Glutamatergic neuron (in vitro differentiated cells): ENCODE data around the gene RHOT2. TPM values are rescaled to one million over a fixed set of nuclear protein-coding genes. Genes with fewer than 3 reads are reported as not detected.

ENCODE experiments used
- DNase-seq: peaks from one replicate; pipeline ENCODE4 v3.0.0; 2022
- H3K27ac Mint-ChIP-seq: one replicate; pipeline ENCODE4 v1.8.0; 2020; ENCODE audit warnings: mild to moderate bottlenecking, mixed read lengths, inconsistent platforms; ENCODE audit not compliant: unreplicated experiment
- H3K27me3 Mint-ChIP-seq: one replicate; pipeline ENCODE4 v1.8.0; 2020; ENCODE audit warnings: mild to moderate bottlenecking, moderate library complexity, mixed read lengths, inconsistent platforms; ENCODE audit not compliant: unreplicated experiment
- H3K36me3 Mint-ChIP-seq: one replicate; pipeline ENCODE4 v1.8.0; 2020; ENCODE audit warnings: mild to moderate bottlenecking, mixed read lengths, inconsistent platforms; ENCODE audit not compliant: unreplicated experiment
- H3K4me1 Mint-ChIP-seq: one replicate; pipeline ENCODE4 v1.8.0; 2020; ENCODE audit warnings: mild to moderate bottlenecking, low read depth, mixed read lengths, inconsistent platforms; ENCODE audit not compliant: unreplicated experiment
- H3K4me3 Mint-ChIP-seq: one replicate; pipeline ENCODE4 v1.8.0; 2020; ENCODE audit warnings: mild to moderate bottlenecking, mixed read lengths, inconsistent platforms; ENCODE audit not compliant: unreplicated experiment
- H3K9me3 Mint-ChIP-seq: one replicate; pipeline ENCODE4 v1.8.0; 2020; ENCODE audit warnings: mild to moderate bottlenecking, moderate library complexity, mixed read lengths, inconsistent platforms; ENCODE audit not compliant: unreplicated experiment
- total RNA-seq: library from RNA; stranded (reverse); fragmentation: NEBNext Ultra II Directional; extraction: Animal tissue kit (Norgen Biotek cat#: 25700); gene quantifications from one replicate; pipeline ENCODE4 v1.2.1, GENCODE V29; 2021; ENCODE audit not compliant: unreplicated experiment
- TF ChIP-seq, protein P1 (sequence below): fragments of 200-600 bp; sonication (generic); IDR thresholded peaks from one replicate; pipeline ENCODE4 v1.5.0; 2021; ENCODE audit not compliant: partially characterized antibody, unreplicated experiment

RHOT2 gene
- total RNA-seq, 1 donor from 2014 or later: 208 TPM

DNA sequence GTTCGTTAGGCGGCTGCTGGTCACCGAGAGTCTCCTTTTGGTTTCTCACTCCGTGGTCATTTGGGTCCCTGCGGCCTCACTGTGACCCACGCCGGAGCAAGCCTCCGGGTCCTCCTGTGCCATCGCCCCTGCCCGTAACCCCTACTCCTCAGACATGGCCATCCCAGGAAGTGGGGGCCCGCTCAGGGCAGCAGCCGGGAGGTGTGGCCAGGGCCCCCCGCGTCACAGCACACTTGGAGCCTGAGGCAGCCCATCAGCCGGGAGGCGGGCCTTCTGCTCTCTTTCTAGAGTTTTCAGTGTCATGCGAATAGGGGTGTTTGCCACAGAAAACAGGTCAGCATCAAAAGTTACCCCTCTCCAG lies 45.0 kb upstream of the RHOT2 start:
- Mint-ChIP-seq H3K27ac (no peak overlapping the region), H3K4me3 (no peak overlapping the region), H3K36me3 (peaks cover 4% of the 10 kb centered on the region), H3K27me3 (peaks cover 9% of the 10 kb centered on the region), H3K9me3 (peaks cover 8% of the 10 kb centered on the region), H3K4me1 (peaks cover 26% of the 10 kb centered on the region)
- TF ChIP-seq, protein P1, sequence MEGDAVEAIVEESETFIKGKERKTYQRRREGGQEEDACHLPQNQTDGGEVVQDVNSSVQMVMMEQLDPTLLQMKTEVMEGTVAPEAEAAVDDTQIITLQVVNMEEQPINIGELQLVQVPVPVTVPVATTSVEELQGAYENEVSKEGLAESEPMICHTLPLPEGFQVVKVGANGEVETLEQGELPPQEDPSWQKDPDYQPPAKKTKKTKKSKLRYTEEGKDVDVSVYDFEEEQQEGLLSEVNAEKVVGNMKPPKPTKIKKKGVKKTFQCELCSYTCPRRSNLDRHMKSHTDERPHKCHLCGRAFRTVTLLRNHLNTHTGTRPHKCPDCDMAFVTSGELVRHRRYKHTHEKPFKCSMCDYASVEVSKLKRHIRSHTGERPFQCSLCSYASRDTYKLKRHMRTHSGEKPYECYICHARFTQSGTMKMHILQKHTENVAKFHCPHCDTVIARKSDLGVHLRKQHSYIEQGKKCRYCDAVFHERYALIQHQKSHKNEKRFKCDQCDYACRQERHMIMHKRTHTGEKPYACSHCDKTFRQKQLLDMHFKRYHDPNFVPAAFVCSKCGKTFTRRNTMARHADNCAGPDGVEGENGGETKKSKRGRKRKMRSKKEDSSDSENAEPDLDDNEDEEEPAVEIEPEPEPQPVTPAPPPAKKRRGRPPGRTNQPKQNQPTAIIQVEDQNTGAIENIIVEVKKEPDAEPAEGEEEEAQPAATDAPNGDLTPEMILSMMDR: no peak
- DNase-seq: no peak

DNA sequence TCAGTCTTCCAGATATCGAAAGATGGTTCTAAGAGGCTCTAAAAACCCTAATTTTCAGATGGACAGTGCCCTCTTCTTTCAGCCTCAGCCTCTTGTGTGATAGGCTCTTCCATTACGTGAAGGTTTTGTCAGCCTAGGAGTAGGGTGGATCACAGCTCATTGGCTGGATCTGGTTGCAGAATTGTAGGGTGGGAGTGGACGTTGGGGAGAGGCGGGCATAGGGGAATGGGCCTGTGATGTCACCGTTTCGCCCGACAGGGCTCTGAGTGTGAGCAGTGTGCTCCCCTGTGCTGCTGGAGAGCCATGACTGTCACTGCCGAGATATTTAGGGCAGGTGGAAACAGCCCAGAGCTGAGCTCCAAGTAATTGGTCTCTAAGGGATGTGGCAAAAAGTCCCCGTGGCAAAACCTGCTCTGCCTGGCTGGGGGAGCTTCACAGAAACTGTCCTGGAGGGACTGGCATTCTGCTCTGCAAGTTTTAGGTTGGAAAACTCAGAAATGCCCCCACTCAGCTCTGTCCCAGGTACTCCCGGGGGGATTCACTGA lies 43.3 kb upstream of the RHOT2 start:
- peak overlapping the region; percentile 62 for H3K27ac Mint-ChIP-seq
- no peaks in the 10 kb centered on the region for H3K36me3 Mint-ChIP-seq
- no peak for DNase-seq
- H3K4me1 Mint-ChIP-seq: peaks cover 35% of the 10 kb centered on the region
- peaks cover 19% of the 10 kb centered on the region for H3K27me3 Mint-ChIP-seq
- TF ChIP-seq, protein P1: no peak
- H3K4me3 Mint-ChIP-seq: peak overlapping the region; percentile 75
- H3K9me3 Mint-ChIP-seq: peaks cover 15% of the 10 kb centered on the region

DNA sequence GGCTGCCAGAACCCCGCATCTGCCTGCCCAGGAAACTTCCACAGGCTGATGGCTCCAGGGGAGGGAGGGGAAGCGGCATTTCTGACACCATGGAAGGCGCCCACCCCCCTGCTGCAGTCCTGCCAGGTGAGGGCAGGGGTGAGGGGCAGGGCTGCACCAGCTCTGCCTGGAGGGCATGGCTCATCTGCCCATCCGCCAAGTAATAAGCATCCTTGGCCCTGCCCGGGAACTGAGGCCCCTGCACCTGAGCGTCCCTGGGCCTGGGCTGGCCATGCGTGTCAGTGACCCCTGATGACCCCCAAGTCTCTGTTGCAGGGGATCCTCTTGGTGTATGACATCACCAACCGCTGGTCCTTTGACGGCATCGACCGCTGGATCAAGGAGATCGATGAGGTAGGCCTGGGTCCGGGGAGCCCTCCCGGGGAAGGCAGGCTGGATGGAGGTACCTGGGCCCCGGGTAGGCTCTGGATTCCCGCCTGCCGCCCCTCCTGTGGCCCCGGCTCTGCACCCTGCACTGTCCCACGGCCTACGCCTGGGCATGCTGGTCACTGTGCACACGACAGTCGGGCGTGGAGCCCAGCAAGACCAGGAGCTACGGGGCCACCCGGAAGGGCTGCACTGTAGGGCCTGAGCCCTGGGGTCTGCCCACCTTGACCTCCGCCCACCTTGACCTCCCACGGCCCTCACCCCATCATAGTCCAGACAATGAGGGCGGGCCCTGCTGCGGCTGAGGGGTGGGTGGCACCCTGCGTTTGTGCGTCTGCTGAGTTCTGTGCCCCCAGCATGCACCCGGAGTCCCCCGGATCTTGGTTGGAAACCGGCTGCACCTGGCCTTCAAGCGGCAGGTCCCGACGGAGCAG lies 42.6 kb upstream of the RHOT2 start:
- Mint-ChIP-seq H3K4me1 (peaks cover 35% of the 10 kb centered on the region), H3K4me3 (no peak overlapping the region), H3K9me3 (peaks cover 18% of the 10 kb centered on the region), H3K36me3 (no peaks in the 10 kb centered on the region), H3K27ac (no peak overlapping the region), H3K27me3 (peaks cover 21% of the 10 kb centered on the region)
- DNase-seq: peak; percentile 15
- TF ChIP-seq, protein P1: no peak

DNA sequence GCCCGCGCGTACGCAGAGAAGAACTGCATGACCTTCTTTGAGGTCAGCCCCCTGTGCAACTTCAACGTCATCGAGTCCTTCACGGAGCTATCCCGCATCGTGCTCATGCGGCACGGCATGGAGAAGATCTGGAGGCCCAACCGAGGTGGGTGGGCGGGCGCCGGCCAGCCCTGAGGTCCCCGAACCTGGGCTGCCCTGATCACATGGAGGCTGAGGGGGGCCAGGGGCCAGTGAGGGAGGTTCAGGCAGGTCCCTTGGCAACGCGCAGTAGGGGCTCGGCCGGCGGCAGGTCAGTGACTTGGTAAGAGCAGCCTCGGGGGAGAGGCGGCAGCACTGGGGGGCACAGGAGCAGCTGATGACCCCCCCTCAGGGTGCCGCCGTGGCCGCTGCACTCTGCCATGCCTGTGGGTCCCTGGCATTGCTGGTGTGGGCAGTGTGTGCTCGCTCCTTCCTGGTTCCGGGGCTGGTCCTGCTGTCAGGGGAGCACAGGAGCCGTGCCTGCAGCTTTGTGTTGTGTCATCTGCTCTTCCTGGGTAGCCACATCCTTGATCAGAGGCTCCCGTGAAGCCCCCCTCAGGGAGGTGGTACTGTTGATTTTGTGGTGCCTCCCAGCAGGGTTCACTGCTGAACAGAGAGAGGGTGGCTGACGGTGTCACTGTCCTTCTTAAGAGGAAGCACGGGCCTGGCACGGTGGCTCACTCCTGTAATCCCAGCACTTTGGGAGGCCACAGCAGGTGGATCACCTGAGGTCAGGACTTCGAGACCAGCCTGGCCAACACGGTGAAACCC lies 41.8 kb upstream of the RHOT2 start:
- TF ChIP-seq, protein P1: no peak
- Mint-ChIP-seq H3K27me3 (peaks cover 21% of the 10 kb centered on the region), H3K4me3 (no peak overlapping the region), H3K9me3 (peaks cover 18% of the 10 kb centered on the region), H3K36me3 (no peaks in the 10 kb centered on the region), H3K27ac (peak overlapping the region; percentile 17), H3K4me1 (peaks cover 32% of the 10 kb centered on the region)
- no peak for DNase-seq
